OCI-LY7 (cell line): ENCODE data around the gene INPP5K.

Source experiments
- CTCF ChIP-seq: fragments of 200-600 bp; sonication (generic); conservative IDR thresholded peaks from 2 replicates; pipeline ENCODE4 v1.5.1; 2014; ENCODE audit warnings: mild to moderate bottlenecking, antibody characterized with exemption, low read length, moderate library complexity, mixed read lengths
- EZH2phosphoT487 ChIP-seq: fragments of 200-600 bp; sonication (generic); IDR thresholded peaks from 2 replicates; pipeline ENCODE4 v1.6.1; 2018; ENCODE audit warnings: low read depth, borderline replicate concordance, mild to moderate bottlenecking, mixed run types, antibody characterized with exemption, low read length, moderate library complexity, mixed read lengths

GRCh38 chr17:1452836-1453235 is 63.6 kb downstream of the INPP5K start:
- TF ChIP-seq CTCF (no peak), EZH2phosphoT487 (no peak)
